A549 (cell line): ENCODE data around the gene CH25H.

Experiments used
- CTCF ChIP-seq: fragments of >200 bp; sonication (Bioruptor Twin); formaldehyde crosslinking; IDR thresholded peaks from 3 replicates; pipeline ENCODE4 v1.5.1; 2016
- ESRRA ChIP-seq: fragments of 150-350 bp; IDR thresholded peaks from 2 replicates; pipeline ENCODE4 v1.6.1; 2014; ENCODE audit warnings: mild to moderate bottlenecking, low read length, borderline replicate concordance
- POLR2A ChIP-seq: IDR thresholded peaks from 2 replicates; pipeline ENCODE4 v1.6.1; 2012; ENCODE audit warnings: mild to moderate bottlenecking, low read length
- REST ChIP-seq: fragments of 200-600 bp; sonication (generic); IDR thresholded peaks from 2 replicates; pipeline ENCODE4 v1.6.1; 2016; ENCODE audit warnings: antibody characterized with exemption, mild to moderate bottlenecking, moderate library complexity
- TF ChIP-seq, protein P1 (sequence below): IDR thresholded peaks from 2 replicates; pipeline ENCODE4 v1.6.1; 2012

DNA sequence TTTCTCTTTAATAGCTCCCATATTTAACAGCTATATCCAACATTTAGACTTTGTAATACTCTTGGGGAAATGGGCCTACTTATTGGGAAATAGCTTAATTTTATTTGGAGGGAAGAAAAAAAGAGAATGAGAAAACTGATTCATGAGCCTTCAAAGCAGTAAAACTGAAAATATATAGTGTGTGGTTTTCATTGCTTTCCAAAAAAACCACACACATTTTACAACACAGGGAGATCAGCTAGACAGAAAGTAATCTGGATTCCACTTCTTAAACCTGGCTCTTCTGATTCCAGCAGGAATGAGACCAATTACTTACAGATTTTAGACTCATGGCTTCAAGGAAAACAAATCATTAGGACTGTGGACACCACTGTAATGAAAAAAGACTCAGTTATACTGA is 48.7 kb downstream of the CH25H start:
- no peak for TF ChIP-seq POLR2A
- no peak for TF ChIP-seq CTCF
- no peak for TF ChIP-seq ESRRA
- TF ChIP-seq, protein P1, sequence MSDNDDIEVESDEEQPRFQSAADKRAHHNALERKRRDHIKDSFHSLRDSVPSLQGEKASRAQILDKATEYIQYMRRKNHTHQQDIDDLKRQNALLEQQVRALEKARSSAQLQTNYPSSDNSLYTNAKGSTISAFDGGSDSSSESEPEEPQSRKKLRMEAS: no peak
- no peak for TF ChIP-seq REST
